Lower leg skin (tissue), 3 donors: ENCODE data around the gene ETNK2.

Source experiments
- POLR2A ChIP-seq, 2 donors: fragments of 450-650 bp; IDR thresholded peaks; one replicate each; pipeline ENCODE4 v1.6.1; 2016 to 2017; ENCODE audit warnings: antibody characterized with exemption in 2 of 2, mild to moderate bottlenecking in 1 of 2, moderate library complexity in 1 of 2
- TF ChIP-seq, protein P1 (sequence below), 3 donors: fragments of 450-650 bp; IDR thresholded peaks; one replicate each; pipeline ENCODE4 v1.5.1; 2016; ENCODE audit warnings: antibody characterized with exemption in 3 of 3, mild to moderate bottlenecking in 3 of 3, moderate library complexity in 2 of 3

DNA sequence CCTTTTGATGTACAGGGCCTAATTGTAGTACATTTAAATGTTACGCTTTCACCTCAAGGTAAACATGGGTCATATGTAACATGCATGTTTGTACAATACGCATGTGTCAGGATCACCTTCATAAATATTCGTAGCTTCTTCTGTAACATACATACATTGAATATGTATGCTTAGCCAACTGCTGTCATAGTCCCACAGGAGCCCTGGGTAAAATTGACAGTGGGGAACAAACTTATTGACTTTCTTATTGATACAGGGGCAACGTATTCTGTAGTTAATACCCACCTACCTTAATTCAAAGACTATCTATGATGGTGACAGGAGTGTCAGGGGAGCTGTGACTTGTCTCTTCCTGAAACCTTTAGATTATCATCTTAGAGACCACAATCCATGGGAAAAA lies 18.0 kb upstream of the ETNK2 start:
- TF ChIP-seq, protein P1, sequence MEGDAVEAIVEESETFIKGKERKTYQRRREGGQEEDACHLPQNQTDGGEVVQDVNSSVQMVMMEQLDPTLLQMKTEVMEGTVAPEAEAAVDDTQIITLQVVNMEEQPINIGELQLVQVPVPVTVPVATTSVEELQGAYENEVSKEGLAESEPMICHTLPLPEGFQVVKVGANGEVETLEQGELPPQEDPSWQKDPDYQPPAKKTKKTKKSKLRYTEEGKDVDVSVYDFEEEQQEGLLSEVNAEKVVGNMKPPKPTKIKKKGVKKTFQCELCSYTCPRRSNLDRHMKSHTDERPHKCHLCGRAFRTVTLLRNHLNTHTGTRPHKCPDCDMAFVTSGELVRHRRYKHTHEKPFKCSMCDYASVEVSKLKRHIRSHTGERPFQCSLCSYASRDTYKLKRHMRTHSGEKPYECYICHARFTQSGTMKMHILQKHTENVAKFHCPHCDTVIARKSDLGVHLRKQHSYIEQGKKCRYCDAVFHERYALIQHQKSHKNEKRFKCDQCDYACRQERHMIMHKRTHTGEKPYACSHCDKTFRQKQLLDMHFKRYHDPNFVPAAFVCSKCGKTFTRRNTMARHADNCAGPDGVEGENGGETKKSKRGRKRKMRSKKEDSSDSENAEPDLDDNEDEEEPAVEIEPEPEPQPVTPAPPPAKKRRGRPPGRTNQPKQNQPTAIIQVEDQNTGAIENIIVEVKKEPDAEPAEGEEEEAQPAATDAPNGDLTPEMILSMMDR (IDR thresholded peaks at IDR 0.05) = no peak
- TF ChIP-seq POLR2A (IDR thresholded peaks at IDR 0.05) = no peak
